ENCODE measurements around the gene ZNF362.
A peak's percentile ranks its signal among the peaks of the same experiment; 100 is the strongest.

Gene ZNF362

DNA sequence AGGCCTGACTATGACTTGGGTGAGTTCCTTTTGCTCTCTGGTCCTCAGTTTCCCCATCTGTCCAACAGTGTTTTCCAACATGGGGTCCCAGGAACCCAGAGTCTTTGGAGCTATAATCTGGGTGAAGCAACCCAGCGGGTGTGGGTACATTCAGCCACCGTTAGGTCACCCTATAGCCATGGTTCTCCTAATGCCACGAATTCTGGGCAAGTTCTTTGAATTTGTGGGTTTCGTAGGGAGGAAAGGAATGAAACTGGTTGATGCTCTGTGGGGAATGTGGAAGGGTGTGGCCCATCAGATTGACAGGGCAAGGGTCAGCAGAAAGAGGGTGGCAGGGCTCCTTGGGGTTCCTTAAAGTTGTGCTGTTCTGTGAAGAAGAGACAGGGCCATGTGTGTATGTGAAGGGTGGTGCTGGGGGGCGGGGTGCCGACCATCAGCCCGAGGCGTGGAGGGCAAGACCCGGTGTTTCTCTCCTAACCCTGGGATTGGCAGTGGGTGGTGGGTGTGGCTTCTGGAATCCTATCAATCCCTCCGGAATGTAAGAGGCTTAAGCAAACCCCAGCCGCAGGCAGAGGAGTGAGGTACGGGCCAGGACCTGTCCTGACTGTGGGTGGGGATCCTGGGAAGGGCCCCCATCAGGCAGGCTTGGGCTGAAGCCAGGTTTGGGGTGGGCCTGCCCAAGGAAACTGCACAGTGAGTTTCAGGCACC lies 35.5 kb upstream of the ZNF362 start:
- peak; percentile 55 to 70 for DNase-seq
- Histone ChIP-seq H2AFZ (ENCODE audit: insufficient read depth, low read length, poor library complexity) (peak overlapping the region; percentile 37), H3K27me3 (ENCODE audit: insufficient read depth, low read length) (no peaks in the 10 kb centered on the region), H2BK5ac (ENCODE audit: low read depth, low read length, poor library complexity) (peak overlapping the region; percentile 18), H3K4me3 (ENCODE audit: low read depth, low read length) (no peak overlapping the region), H3K9ac (ENCODE audit: low read length) (no peak overlapping the region), H3K9me3 (ENCODE audit: insufficient read depth, low read depth, low read length) (no peaks in the 10 kb centered on the region), H3K4me2 (ENCODE audit: low read length) (no peak overlapping the region), H3K23ac (ENCODE audit: low read length) (no peak overlapping the region), H3K27ac (ENCODE audit: low read depth, low read length) (peak overlapping the region; percentile 38), H3K14ac (ENCODE audit: low read length) (peak overlapping the region; percentile 82), H3K79me1 (ENCODE audit: low read length) (peaks cover 14% of the 10 kb centered on the region), H3K4ac (ENCODE audit: low read depth, low read length) (peak overlapping the region; percentile 13), H4K8ac (ENCODE audit: low read depth, low read length) (peak overlapping the region; percentile 0), H4K91ac (ENCODE audit: low read depth, low read length) (peak overlapping the region; percentile 80), H3K36me3 (ENCODE audit: control insufficient read depth in 1 of 2, insufficient read depth in 2 of 2, low read length in 2 of 2) (no peaks in the 10 kb centered on the region), H2AK5ac (ENCODE audit: low read length) (peak overlapping the region; percentile 44), H4K12ac (ENCODE audit: low read depth, low read length) (no peak overlapping the region), H3K4me1 (ENCODE audit: control insufficient read depth in 1 of 2, insufficient read depth in 2 of 2, low read length in 2 of 2) (peaks cover 21 to 23% of the 10 kb centered on the region in 2 experiments), H2BK120ac (ENCODE audit: insufficient read depth, low read length, poor library complexity) (peak overlapping the region; percentile 79), H3K18ac (ENCODE audit: low read length) (peak overlapping the region; percentile 11), H3K79me2 (ENCODE audit: control insufficient read depth, insufficient read depth, low read length, poor library complexity) (peaks cover 3% of the 10 kb centered on the region), H2BK12ac (ENCODE audit: low read length) (peak overlapping the region; percentile 82)
- no CpG with 5 or more reads among the region's 12 CpGs for WGBS (ENCODE audit: extremely low coverage, insufficient coverage, insufficient read length)

GRCh38 chr1:33221385-33221758 lies 34.9 kb upstream of the ZNF362 start:
- no peak overlapping the region for H4K12ac ChIP-seq (ENCODE audit: low read depth, low read length)
- peak in 1 of 2 donors; percentile 37 for DNase-seq
- H2AK5ac ChIP-seq (ENCODE audit: low read length), result peak overlapping the region; percentile 44
- peaks cover 21 to 23% of the 10 kb centered on the region in 2 experiments for H3K4me1 ChIP-seq (ENCODE audit: control insufficient read depth in 1 of 2, insufficient read depth in 2 of 2, low read length in 2 of 2)
- H3K4me3 ChIP-seq (ENCODE audit: low read depth, low read length), result no peak overlapping the region
- no peak overlapping the region for H3K27ac ChIP-seq (ENCODE audit: low read depth, low read length)
- H3K79me2 ChIP-seq (ENCODE audit: control insufficient read depth, insufficient read depth, low read length, poor library complexity), result peaks cover 3% of the 10 kb centered on the region
- no peak overlapping the region for H3K14ac ChIP-seq (ENCODE audit: low read length)
- peaks cover 14% of the 10 kb centered on the region for H3K79me1 ChIP-seq (ENCODE audit: low read length)
- no peak overlapping the region for H3K9ac ChIP-seq (ENCODE audit: low read length)
- H3K9me3 ChIP-seq (ENCODE audit: insufficient read depth, low read depth, low read length), result no peaks in the 10 kb centered on the region
- H3K36me3 ChIP-seq (ENCODE audit: control insufficient read depth in 1 of 2, insufficient read depth in 2 of 2, low read length in 2 of 2), result no peaks in the 10 kb centered on the region
- H4K91ac ChIP-seq (ENCODE audit: low read depth, low read length), result peak overlapping the region; percentile 45
- peak overlapping the region; percentile 13 for H3K4ac ChIP-seq (ENCODE audit: low read depth, low read length)
- H3K27me3 ChIP-seq (ENCODE audit: insufficient read depth, low read length), result no peaks in the 10 kb centered on the region
- no peak overlapping the region for H3K4me2 ChIP-seq (ENCODE audit: low read length)
- no CpG with 5 or more reads among the region's 2 CpGs for WGBS (ENCODE audit: extremely low coverage, insufficient coverage, insufficient read length)
- no peak overlapping the region for H3K23ac ChIP-seq (ENCODE audit: low read length)
- H2BK120ac ChIP-seq (ENCODE audit: insufficient read depth, low read length, poor library complexity), result peak overlapping the region; percentile 27
- H4K8ac ChIP-seq (ENCODE audit: low read depth, low read length), result no peak overlapping the region
- peak overlapping the region; percentile 51 for H2BK12ac ChIP-seq (ENCODE audit: low read length)
- no peak overlapping the region for H2AFZ ChIP-seq (ENCODE audit: insufficient read depth, low read length, poor library complexity)
- H3K18ac ChIP-seq (ENCODE audit: low read length), result no peak overlapping the region
- peak overlapping the region; percentile 18 for H2BK5ac ChIP-seq (ENCODE audit: low read depth, low read length, poor library complexity)

GRCh38 chr1:33222381-33222780 lies 33.9 kb upstream of the ZNF362 start:
- H2BK120ac ChIP-seq (ENCODE audit: insufficient read depth, low read length, poor library complexity), result no peak overlapping the region
- H3K23ac ChIP-seq (ENCODE audit: low read length), result no peak overlapping the region
- H3K18ac ChIP-seq (ENCODE audit: low read length), result no peak overlapping the region
- no peaks in the 10 kb centered on the region for H3K36me3 ChIP-seq (ENCODE audit: control insufficient read depth in 1 of 2, insufficient read depth in 2 of 2, low read length in 2 of 2)
- no peak overlapping the region for H2BK5ac ChIP-seq (ENCODE audit: low read depth, low read length, poor library complexity)
- no peak overlapping the region for H4K91ac ChIP-seq (ENCODE audit: low read depth, low read length)
- peak; percentile 50 to 81 for DNase-seq
- no peak overlapping the region for H2AK5ac ChIP-seq (ENCODE audit: low read length)
- H3K4me3 ChIP-seq (ENCODE audit: low read depth, low read length), result no peak overlapping the region
- H3K9me3 ChIP-seq (ENCODE audit: insufficient read depth, low read depth, low read length), result no peaks in the 10 kb centered on the region
- no peak overlapping the region for H4K8ac ChIP-seq (ENCODE audit: low read depth, low read length)
- H3K79me1 ChIP-seq (ENCODE audit: low read length), result peaks cover 14% of the 10 kb centered on the region
- H3K4me2 ChIP-seq (ENCODE audit: low read length), result no peak overlapping the region
- no peak overlapping the region for H3K27ac ChIP-seq (ENCODE audit: low read depth, low read length)
- H3K4ac ChIP-seq (ENCODE audit: low read depth, low read length), result no peak overlapping the region
- peaks cover 3% of the 10 kb centered on the region for H3K79me2 ChIP-seq (ENCODE audit: control insufficient read depth, insufficient read depth, low read length, poor library complexity)
- H3K14ac ChIP-seq (ENCODE audit: low read length), result no peak overlapping the region
- H2BK12ac ChIP-seq (ENCODE audit: low read length), result no peak overlapping the region
- no peak overlapping the region for H3K9ac ChIP-seq (ENCODE audit: low read length)
- H3K4me1 ChIP-seq (ENCODE audit: control insufficient read depth in 1 of 2, insufficient read depth in 2 of 2, low read length in 2 of 2), result peaks cover 21 to 23% of the 10 kb centered on the region in 2 experiments
- H4K12ac ChIP-seq (ENCODE audit: low read depth, low read length), result no peak overlapping the region
- no CpG with 5 or more reads among the region's 1 CpG for WGBS (ENCODE audit: extremely low coverage, insufficient coverage, insufficient read length)
- H3K27me3 ChIP-seq (ENCODE audit: insufficient read depth, low read length), result no peaks in the 10 kb centered on the region
- H2AFZ ChIP-seq (ENCODE audit: insufficient read depth, low read length, poor library complexity), result no peak overlapping the region

- Histone ChIP-seq H3K9me3 (ENCODE audit: insufficient read depth, low read depth, low read length) (no peaks in the 10 kb centered on the region), H2BK5ac (ENCODE audit: low read depth, low read length, poor library complexity) (no peak overlapping the region), H4K12ac (ENCODE audit: low read depth, low read length) (no peak overlapping the region), H3K79me1 (ENCODE audit: low read length) (peaks cover 14% of the 10 kb centered on the region), H3K79me2 (ENCODE audit: control insufficient read depth, insufficient read depth, low read length, poor library complexity) (peaks cover 3% of the 10 kb centered on the region), H4K8ac (ENCODE audit: low read depth, low read length) (no peak overlapping the region), H3K18ac (ENCODE audit: low read length) (no peak overlapping the region), H3K27me3 (ENCODE audit: insufficient read depth, low read length) (no peaks in the 10 kb centered on the region), H4K91ac (ENCODE audit: low read depth, low read length) (no peak overlapping the region), H3K27ac (ENCODE audit: low read depth, low read length) (no peak overlapping the region), H3K36me3 (ENCODE audit: control insufficient read depth in 1 of 2, insufficient read depth in 2 of 2, low read length in 2 of 2) (no peaks in the 10 kb centered on the region), H2AFZ (ENCODE audit: insufficient read depth, low read length, poor library complexity) (no peak overlapping the region), H3K9ac (ENCODE audit: low read length) (no peak overlapping the region), H3K4me2 (ENCODE audit: low read length) (no peak overlapping the region), H3K14ac (ENCODE audit: low read length) (no peak overlapping the region), H3K4ac (ENCODE audit: low read depth, low read length) (no peak overlapping the region), H3K4me3 (ENCODE audit: low read depth, low read length) (no peak overlapping the region), H3K4me1 (ENCODE audit: control insufficient read depth in 1 of 2, insufficient read depth in 2 of 2, low read length in 2 of 2) (peaks cover 18 to 20% of the 10 kb centered on the region in 2 experiments), H2BK12ac (ENCODE audit: low read length) (no peak overlapping the region), H3K23ac (ENCODE audit: low read length) (no peak overlapping the region), H2BK120ac (ENCODE audit: insufficient read depth, low read length, poor library complexity) (no peak overlapping the region), H2AK5ac (ENCODE audit: low read length) (no peak overlapping the region)
- WGBS (ENCODE audit: extremely low coverage, insufficient coverage, insufficient read length), result no CpG with 5 or more reads among the region's 2 CpGs
- no peak for DNase-seq
Measured at GRCh38 chr1:33224166-33224707, 32.1 kb upstream of the ZNF362 start.

All from trophoblast cell (in vitro differentiated cells and primary cell).